ENCODE measurements around the gene SNRNP70.
"Not testable (repeated sequence)": the region's sequence is repeated elsewhere in the genome, so short reads cannot be mapped to it uniquely, and the experiment has no call there.

DNA sequence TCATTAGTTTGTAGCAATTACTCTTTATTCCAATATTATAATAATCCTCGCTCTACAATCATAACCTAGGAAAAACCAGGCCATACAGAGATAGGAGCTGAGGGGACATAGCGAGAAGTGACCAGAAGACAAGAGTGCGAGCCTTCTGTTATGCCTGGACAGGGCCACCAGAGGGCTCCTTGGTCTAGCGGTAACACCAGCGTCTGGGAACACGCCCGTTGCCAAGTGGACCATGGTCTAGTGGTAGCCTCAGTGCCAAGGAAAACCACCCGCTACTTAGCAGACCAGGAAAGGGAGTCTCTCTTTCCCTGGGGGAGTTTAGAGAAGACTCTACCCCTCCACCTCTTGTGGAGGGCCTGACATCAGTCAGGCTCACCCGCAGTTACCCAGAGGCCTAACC, 10.4 kb upstream of the SNRNP70 start:
- TF ChIP-seq POLR2AphosphoS5 (IDR thresholded peaks at IDR 0.05; ENCODE audit: borderline replicate concordance, low read depth, low read length); EZH2 (IDR thresholded peaks at IDR 0.05): not testable (repeated sequence)
